Hippocampal formation (tissue), 2 donors: ENCODE measurements around the gene CCDC192.
A peak's percentile ranks its signal among the peaks of the same experiment; 100 is the strongest.

Experiments
- DNase-seq, 2 donors: peaks; one replicate each; lab custom pipeline; 2025; lab: John Stamatoyannopoulos, UW

The CCDC192 gene

GRCh38 chr5:127923804-127924570 lies 220.8 kb downstream of the CCDC192 start:
- DNase-seq = no peak

- no peak for DNase-seq
Observed at GRCh38 chr5:127924606-127925005, 221.4 kb downstream of the CCDC192 start.

GRCh38 chr5:127925916-127926315 lies 222.7 kb downstream of the CCDC192 start:
- DNase-seq = no peak

GRCh38 chr5:127926974-127927373 lies 223.8 kb downstream of the CCDC192 start:
- DNase-seq = no peak

GRCh38 chr5:127928053-127928452 lies 224.9 kb downstream of the CCDC192 start:
- DNase-seq = no peak

- no peak for DNase-seq
Observed at GRCh38 chr5:127930311-127930710, 227.1 kb downstream of the CCDC192 start.

GRCh38 chr5:127931396-127931795 lies 228.2 kb downstream of the CCDC192 start:
- no peak for DNase-seq

GRCh38 chr5:127933348-127933747 lies 230.2 kb downstream of the CCDC192 start:
- no peak for DNase-seq

- no peak for DNase-seq
Observed at GRCh38 chr5:127934791-127935256, 231.6 kb downstream of the CCDC192 start.

GRCh38 chr5:127935398-127935797 lies 232.2 kb downstream of the CCDC192 start:
- no peak for DNase-seq

GRCh38 chr5:127936439-127936972 lies 233.3 kb downstream of the CCDC192 start:
- DNase-seq = no peak

GRCh38 chr5:127938746-127939145 lies 235.6 kb downstream of the CCDC192 start:
- no peak for DNase-seq

- DNase-seq = no peak
Observed at GRCh38 chr5:127940854-127941253, 237.7 kb downstream of the CCDC192 start.

GRCh38 chr5:127941646-127942045 lies 238.5 kb downstream of the CCDC192 start:
- peak; percentile 11 to 33 for DNase-seq

GRCh38 chr5:127942246-127943060 lies 239.3 kb downstream of the CCDC192 start:
- no peak for DNase-seq

- no peak for DNase-seq
Observed at GRCh38 chr5:127943061-127943371, 239.8 kb downstream of the CCDC192 start.

- no peak for DNase-seq
Observed at GRCh38 chr5:127944125-127944524, 240.9 kb downstream of the CCDC192 start.

GRCh38 chr5:127947941-127948340 lies 244.8 kb downstream of the CCDC192 start:
- no peak for DNase-seq

GRCh38 chr5:127950707-127951391 lies 247.7 kb downstream of the CCDC192 start:
- no peak for DNase-seq

- DNase-seq = no peak
Observed at GRCh38 chr5:127951791-127952190, 248.6 kb downstream of the CCDC192 start.

- peak in 1 of 2 donors; percentile 19 for DNase-seq
Observed at GRCh38 chr5:127957183-127957582, 254.0 kb downstream of the CCDC192 start.

- no peak for DNase-seq
Observed at GRCh38 chr5:127957701-127958239, 254.6 kb downstream of the CCDC192 start.
